Stimulated activated naive CD8-positive, alpha-beta T cell treated with anti-CD3 and anti-CD28 coated beads, Interleukin-15, Interleukin-2, amounts not matched to agents 100 ng/mL and 50 ng/mL, for 24 hours (primary cell): ENCODE data around the gene ACSM6.

Experiments
- H3K27ac Mint-ChIP-seq: one replicate; pipeline ENCODE4 v1.8.0; 2021; ENCODE audit warnings: mild to moderate bottlenecking, mixed read lengths
- H3K27me3 Mint-ChIP-seq: one replicate; pipeline ENCODE4 v1.8.0; 2021; ENCODE audit warnings: mixed read lengths
- H3K36me3 Mint-ChIP-seq: one replicate; pipeline ENCODE4 v1.8.0; 2021; ENCODE audit warnings: low read depth, mixed read lengths
- H3K4me1 Mint-ChIP-seq: one replicate; pipeline ENCODE4 v1.8.0; 2021; ENCODE audit warnings: low read depth, mixed read lengths
- H3K4me3 Mint-ChIP-seq: one replicate; pipeline ENCODE4 v1.8.0; 2021; ENCODE audit warnings: mild to moderate bottlenecking, mixed read lengths
- H3K9me3 Mint-ChIP-seq: one replicate; pipeline ENCODE4 v1.8.0; 2021; ENCODE audit warnings: mixed read lengths

The ACSM6 gene

GRCh38 chr10:95262763-95263518 lies 68.9 kb downstream of the ACSM6 start:
- no peaks in the 10 kb centered on the region for H3K36me3 Mint-ChIP-seq
- no peak overlapping the region for H3K4me3 Mint-ChIP-seq
- H3K27ac Mint-ChIP-seq: no peak overlapping the region
- peaks cover 7% of the 10 kb centered on the region for H3K4me1 Mint-ChIP-seq
- H3K27me3 Mint-ChIP-seq: peaks cover 3% of the 10 kb centered on the region
- H3K9me3 Mint-ChIP-seq: no peaks in the 10 kb centered on the region

GRCh38 chr10:95263864-95264226 lies 69.8 kb downstream of the ACSM6 start:
- Mint-ChIP-seq H3K27me3 (peaks cover 3% of the 10 kb centered on the region), H3K4me1 (peaks cover 7% of the 10 kb centered on the region), H3K9me3 (no peaks in the 10 kb centered on the region), H3K36me3 (no peaks in the 10 kb centered on the region), H3K27ac (no peak overlapping the region), H3K4me3 (no peak overlapping the region)

- peak overlapping the region; percentile 41 for H3K27ac Mint-ChIP-seq
- no peaks in the 10 kb centered on the region for H3K9me3 Mint-ChIP-seq
- H3K4me1 Mint-ChIP-seq: peaks cover 7% of the 10 kb centered on the region
- H3K4me3 Mint-ChIP-seq: no peak overlapping the region
- H3K27me3 Mint-ChIP-seq: peaks cover 3% of the 10 kb centered on the region
- no peaks in the 10 kb centered on the region for H3K36me3 Mint-ChIP-seq
Measured at GRCh38 chr10:95264227-95265051, 70.4 kb downstream of the ACSM6 start.

GRCh38 chr10:95265572-95265971 lies 71.5 kb downstream of the ACSM6 start:
- no peaks in the 10 kb centered on the region for H3K36me3 Mint-ChIP-seq
- no peaks in the 10 kb centered on the region for H3K9me3 Mint-ChIP-seq
- H3K4me1 Mint-ChIP-seq: peaks cover 7% of the 10 kb centered on the region
- no peak overlapping the region for H3K27ac Mint-ChIP-seq
- H3K4me3 Mint-ChIP-seq: no peak overlapping the region
- peaks cover 3% of the 10 kb centered on the region for H3K27me3 Mint-ChIP-seq

- H3K27me3 Mint-ChIP-seq: peaks cover 3% of the 10 kb centered on the region
- H3K4me3 Mint-ChIP-seq: no peak overlapping the region
- no peaks in the 10 kb centered on the region for H3K36me3 Mint-ChIP-seq
- H3K4me1 Mint-ChIP-seq: peaks cover 7% of the 10 kb centered on the region
- no peaks in the 10 kb centered on the region for H3K9me3 Mint-ChIP-seq
- H3K27ac Mint-ChIP-seq: no peak overlapping the region
Measured at GRCh38 chr10:95266674-95267095, 72.6 kb downstream of the ACSM6 start.

- H3K36me3 Mint-ChIP-seq: no peaks in the 10 kb centered on the region
- H3K4me1 Mint-ChIP-seq: peaks cover 7% of the 10 kb centered on the region
- H3K27ac Mint-ChIP-seq: no peak overlapping the region
- H3K27me3 Mint-ChIP-seq: peaks cover 3% of the 10 kb centered on the region
- H3K9me3 Mint-ChIP-seq: no peaks in the 10 kb centered on the region
- H3K4me3 Mint-ChIP-seq: no peak overlapping the region
Measured at GRCh38 chr10:95267251-95267650, 73.2 kb downstream of the ACSM6 start.

- H3K4me1 Mint-ChIP-seq: peaks cover 7% of the 10 kb centered on the region
- no peaks in the 10 kb centered on the region for H3K9me3 Mint-ChIP-seq
- H3K27me3 Mint-ChIP-seq: peaks cover 3% of the 10 kb centered on the region
- H3K27ac Mint-ChIP-seq: no peak overlapping the region
- H3K36me3 Mint-ChIP-seq: no peaks in the 10 kb centered on the region
- H3K4me3 Mint-ChIP-seq: no peak overlapping the region
Measured at GRCh38 chr10:95268438-95268837, 74.4 kb downstream of the ACSM6 start.

- Mint-ChIP-seq H3K36me3 (no peaks in the 10 kb centered on the region), H3K9me3 (no peaks in the 10 kb centered on the region), H3K27ac (no peak overlapping the region), H3K4me1 (peaks cover 3% of the 10 kb centered on the region), H3K4me3 (no peak overlapping the region), H3K27me3 (no peaks in the 10 kb centered on the region)
Measured at GRCh38 chr10:95273393-95274312, 79.6 kb downstream of the ACSM6 start.

GRCh38 chr10:95275726-95276366 lies 81.8 kb downstream of the ACSM6 start:
- H3K27me3 Mint-ChIP-seq: no peaks in the 10 kb centered on the region
- no peaks in the 10 kb centered on the region for H3K36me3 Mint-ChIP-seq
- no peak overlapping the region for H3K27ac Mint-ChIP-seq
- peaks cover 3% of the 10 kb centered on the region for H3K4me1 Mint-ChIP-seq
- no peak overlapping the region for H3K4me3 Mint-ChIP-seq
- H3K9me3 Mint-ChIP-seq: no peaks in the 10 kb centered on the region

GRCh38 chr10:95276367-95277200 lies 82.5 kb downstream of the ACSM6 start:
- H3K4me3 Mint-ChIP-seq: no peak overlapping the region
- no peaks in the 10 kb centered on the region for H3K27me3 Mint-ChIP-seq
- no peaks in the 10 kb centered on the region for H3K9me3 Mint-ChIP-seq
- no peaks in the 10 kb centered on the region for H3K36me3 Mint-ChIP-seq
- H3K27ac Mint-ChIP-seq: no peak overlapping the region
- H3K4me1 Mint-ChIP-seq: peaks cover 3% of the 10 kb centered on the region

- Mint-ChIP-seq H3K9me3 (no peaks in the 10 kb centered on the region), H3K27me3 (no peaks in the 10 kb centered on the region), H3K4me1 (peaks cover 3% of the 10 kb centered on the region), H3K27ac (no peak overlapping the region), H3K36me3 (no peaks in the 10 kb centered on the region), H3K4me3 (no peak overlapping the region)
Measured at GRCh38 chr10:95277201-95277570, 83.1 kb downstream of the ACSM6 start.

- no peak overlapping the region for H3K4me3 Mint-ChIP-seq
- H3K27me3 Mint-ChIP-seq: no peaks in the 10 kb centered on the region
- H3K9me3 Mint-ChIP-seq: no peaks in the 10 kb centered on the region
- H3K36me3 Mint-ChIP-seq: no peaks in the 10 kb centered on the region
- H3K4me1 Mint-ChIP-seq: peaks cover 3% of the 10 kb centered on the region
- H3K27ac Mint-ChIP-seq: no peak overlapping the region
Measured at GRCh38 chr10:95277614-95278013, 83.6 kb downstream of the ACSM6 start.
